H9 (cell line): ENCODE measurements around the gene ITSN1. TPM values are rescaled to one million over a fixed set of nuclear protein-coding genes. Genes with fewer than 3 reads are reported as not detected.

ENCODE experiments used
- DNase-seq: peaks from one replicate; pipeline ENCODE4 v3.0.0-alpha.2; 2017
- H2AFZ ChIP-seq: one replicate; pipeline ENCODE4 v1.6.1; 2013; ENCODE audit warnings: mild to moderate bottlenecking, low read length, control low read depth, moderate library complexity
- H2AK5ac ChIP-seq: 2 replicates; pipeline ENCODE4 v1.6.1; 2013; ENCODE audit warnings: low read length, control low read depth, mixed read lengths; ENCODE audit not compliant: insufficient read length
- H2BK120ac ChIP-seq: one replicate; pipeline ENCODE4 v1.6.1; 2013; ENCODE audit warnings: low read depth, mild to moderate bottlenecking, low read length, control low read depth, inconsistent platforms; ENCODE audit not compliant: poor library complexity, severe bottlenecking
- H2BK12ac ChIP-seq: 2 replicates; pipeline ENCODE4 v1.6.1; 2013; ENCODE audit warnings: low read length, control low read depth, mixed read lengths, low read depth; ENCODE audit not compliant: insufficient read length
- H2BK15ac ChIP-seq: 2 replicates; pipeline ENCODE4 v1.6.1; 2013; ENCODE audit warnings: low read depth, low read length, control low read depth
- H2BK20ac ChIP-seq: one replicate; pipeline ENCODE4 v1.6.1; 2013; ENCODE audit warnings: low read depth, mild to moderate bottlenecking, low read length, control low read depth, inconsistent platforms; ENCODE audit not compliant: poor library complexity, severe bottlenecking
- H2BK5ac ChIP-seq: 2 replicates; pipeline ENCODE4 v1.6.1; 2013; ENCODE audit warnings: low read length, control low read depth, mixed read lengths; ENCODE audit not compliant: insufficient read length
- H3K14ac ChIP-seq: 2 replicates; pipeline ENCODE4 v1.6.1; 2013; ENCODE audit warnings: low read length, control low read depth; ENCODE audit not compliant: insufficient read depth
- H3K18ac ChIP-seq: 2 replicates; pipeline ENCODE4 v1.6.1; 2013; ENCODE audit warnings: low read depth, mild to moderate bottlenecking, mixed read lengths, low read length, control low read depth; ENCODE audit not compliant: insufficient read length
- H3K23ac ChIP-seq: 2 replicates; pipeline ENCODE4 v1.6.1; 2013; ENCODE audit warnings: low read length, control low read depth, mixed read lengths, low read depth; ENCODE audit not compliant: insufficient read length
- H3K23me2 ChIP-seq: 2 replicates; pipeline ENCODE4 v1.6.1; 2013; ENCODE audit warnings: low read depth, mild to moderate bottlenecking, mixed read lengths, low read length, control low read depth; ENCODE audit not compliant: insufficient read length, poor library complexity, severe bottlenecking
- H3K27ac ChIP-seq: 2 replicates; pipeline ENCODE4 v1.5.1; 2013; ENCODE audit warnings: low read length, control low read depth, mixed read lengths, low read depth; ENCODE audit not compliant: insufficient read length
- H3K27me3 ChIP-seq: 2 replicates; pipeline ENCODE4 v1.6.1; 2013; ENCODE audit warnings: low read length, control low read depth, inconsistent platforms; ENCODE audit not compliant: insufficient read depth
- H3K4ac ChIP-seq: 2 replicates; pipeline ENCODE4 v1.6.1; 2013; ENCODE audit warnings: low read depth, mild to moderate bottlenecking, control low read depth, inconsistent platforms, low read length, moderate library complexity
- H3K4me1 ChIP-seq: 2 replicates; pipeline ENCODE4 v1.6.1; 2013; ENCODE audit warnings: low read length, control low read depth, inconsistent platforms; ENCODE audit not compliant: insufficient read depth
- H3K4me2 ChIP-seq: 2 replicates; pipeline ENCODE4 v1.6.1; 2013; ENCODE audit warnings: low read length, control low read depth, mixed read lengths; ENCODE audit not compliant: insufficient read length, insufficient read depth
- H3K56ac ChIP-seq: 2 replicates; pipeline ENCODE4 v1.6.1; 2013; ENCODE audit warnings: low read depth, mild to moderate bottlenecking, mixed read lengths, low read length, control low read depth; ENCODE audit not compliant: insufficient read length
- H3K79me1 ChIP-seq: 2 replicates; pipeline ENCODE4 v1.6.1; 2013; ENCODE audit warnings: low read depth, mild to moderate bottlenecking, moderate library complexity, low read length, control low read depth, inconsistent platforms; ENCODE audit not compliant: insufficient read depth, poor library complexity, severe bottlenecking
- H3K79me2 ChIP-seq: 2 replicates; pipeline ENCODE4 v1.6.1; 2013; ENCODE audit warnings: low read length, control low read depth, inconsistent platforms; ENCODE audit not compliant: insufficient read depth
- H3K9ac ChIP-seq: 2 replicates; pipeline ENCODE4 v1.6.1; 2013; ENCODE audit warnings: low read length, control low read depth, mixed read lengths; ENCODE audit not compliant: insufficient read length; ENCODE audit errors: extremely low read depth
- H3K9me3 ChIP-seq: one replicate; pipeline ENCODE4 v1.6.1; 2013; ENCODE audit warnings: low read depth, low read length, inconsistent platforms; ENCODE audit not compliant: control insufficient read depth
- H3T11ph ChIP-seq: one replicate; pipeline ENCODE4 v1.6.1; 2013; ENCODE audit warnings: mild to moderate bottlenecking, low read length, control low read depth, inconsistent platforms
- H4K20me1 ChIP-seq: one replicate; pipeline ENCODE4 v1.6.1; 2013; ENCODE audit not compliant: control insufficient read depth, insufficient read length, insufficient read depth
- H4K5ac ChIP-seq: 2 replicates; pipeline ENCODE4 v1.6.1; 2013; ENCODE audit warnings: low read depth, mild to moderate bottlenecking, mixed read lengths, low read length, control low read depth; ENCODE audit not compliant: insufficient read length
- H4K8ac ChIP-seq: replicated peaks from 2 replicates; pipeline ENCODE4 v1.6.1; 2013; ENCODE audit warnings: low read length, control low read depth, mixed read lengths, low read depth; ENCODE audit not compliant: insufficient read length
- H4K91ac ChIP-seq: 2 replicates; pipeline ENCODE4 v1.6.1; 2013; ENCODE audit warnings: low read depth, mild to moderate bottlenecking, moderate library complexity, mixed read lengths, low read length, control low read depth; ENCODE audit not compliant: insufficient read length
- H3K27ac Mint-ChIP-seq, 3 experiments: 2 replicates in 2 of 3; 3 replicates in 1 of 3; pipeline ENCODE4 v1.8.0; 2020 to 2021; ENCODE audit warnings: mixed read lengths in 3 of 3, mild to moderate bottlenecking in 1 of 3, moderate library complexity in 1 of 3
- H3K27me3 Mint-ChIP-seq: 2 replicates; pipeline ENCODE4 v1.8.0; 2021; ENCODE audit warnings: low read depth, mild to moderate bottlenecking, moderate library complexity, mixed read lengths
- H3K36me3 Mint-ChIP-seq, 3 experiments: 2 replicates in 2 of 3; 3 replicates in 1 of 3; pipeline ENCODE4 v1.8.0; 2020 to 2021; ENCODE audit warnings: low read depth in 3 of 3, mixed read lengths in 3 of 3; ENCODE audit not compliant: insufficient read depth in 1 of 3
- H3K4me1 Mint-ChIP-seq, 2 experiments: 2 replicates each; pipeline ENCODE4 v1.8.0; 2020; ENCODE audit warnings: mixed read lengths in 2 of 2
- H3K4me3 Mint-ChIP-seq, 2 experiments: 2 replicates in 1 of 2; 3 replicates in 1 of 2; pipeline ENCODE4 v1.8.0; 2020 to 2021; ENCODE audit warnings: mild to moderate bottlenecking in 2 of 2, mixed read lengths in 2 of 2, moderate library complexity in 1 of 2
- H3K9me3 Mint-ChIP-seq, 2 experiments: 2 replicates in 1 of 2; 3 replicates in 1 of 2; pipeline ENCODE4 v1.8.0; 2020; ENCODE audit warnings: mild to moderate bottlenecking in 2 of 2, mixed read lengths in 2 of 2, moderate library complexity in 1 of 2
- CTCF ChIP-seq: fragments of 200-600 bp; sonication (generic); conservative IDR thresholded peaks from 3 replicates; pipeline ENCODE4 v1.8.0; 2021; ENCODE audit warnings: antibody characterized with exemption, mild to moderate bottlenecking
- WGBS: extraction: QIAGEN DNeasy Blood & Tissue Kit; methylation state at CpG from one replicate; pipeline ENCODE4 v1.1.7; 2013; ENCODE audit warnings: missing lambda C conversion rate, low lambda C conversion rate, mixed read lengths; ENCODE audit not compliant: insufficient read length; ENCODE audit errors: extremely low coverage; 5-methylcytosine and 5-hydroxymethylcytosine counted together
- total RNA-seq: library from RNA; stranded (reverse); gene quantifications from 2 replicates; pipeline ENCODE4 v1.2.1, GENCODE V29; 2021

Gene ITSN1
- total RNA-seq, 1 experiment from 2014 or later = 94.2 TPM

- no peak for TF ChIP-seq CTCF
- no peak for DNase-seq
- no peak overlapping the region for H4K8ac ChIP-seq
- no peak overlapping the region for H3K14ac ChIP-seq
- H3K4ac ChIP-seq = no peak overlapping the region
- no peak overlapping the region for H3K9ac ChIP-seq
- H3K27me3 ChIP-seq = no peaks in the 10 kb centered on the region
- no peak overlapping the region for H2BK20ac ChIP-seq
- H3K4me2 ChIP-seq = no peak overlapping the region
- no peak overlapping the region for H4K91ac ChIP-seq
- H3K9me3 ChIP-seq = no peaks in the 10 kb centered on the region
- H2BK12ac ChIP-seq = no peak overlapping the region
- WGBS = no CpG with 5 or more reads among the region's 5 CpGs
- H3K9me3 Mint-ChIP-seq = no peaks in the 10 kb centered on the region
- no peak overlapping the region for H2BK15ac ChIP-seq
- no peak overlapping the region for H3K27ac ChIP-seq
- H3K4me1 Mint-ChIP-seq = peaks cover 11 to 19% of the 10 kb centered on the region in 2 experiments
- H3K27ac Mint-ChIP-seq = 0 out of 7 replicates have a peak overlapping the region, but pooled peaks of 2 of the 3 experiments have one; percentile 19 to 23
- H3K56ac ChIP-seq = no peak overlapping the region
- no peak overlapping the region for H2BK5ac ChIP-seq
- H4K20me1 ChIP-seq = no peaks in the 10 kb centered on the region
- peaks cover 16 to 61% (median 52%) of the 10 kb centered on the region in 3 experiments; a peak in 6 of 7 replicates for H3K36me3 Mint-ChIP-seq
- no peak overlapping the region for H3K4me3 Mint-ChIP-seq
- H3K18ac ChIP-seq = no peak overlapping the region
- H3K79me2 ChIP-seq = no peaks in the 10 kb centered on the region
- no peaks in the 10 kb centered on the region for H3K79me1 ChIP-seq
- H2AK5ac ChIP-seq = no peak overlapping the region
- H2BK120ac ChIP-seq = no peak overlapping the region
- no peak overlapping the region for H3T11ph ChIP-seq
- no peak overlapping the region for H2AFZ ChIP-seq
- H4K5ac ChIP-seq = no peak overlapping the region
- H3K23me2 ChIP-seq = no peaks in the 10 kb centered on the region
- no peak overlapping the region for H3K23ac ChIP-seq
- H3K27me3 Mint-ChIP-seq = no peaks in the 10 kb centered on the region
- H3K4me1 ChIP-seq = peaks cover 2% of the 10 kb centered on the region; the same call in 1 of the 2 replicates
Measured at GRCh38 chr21:33800753-33801423, 158.6 kb downstream of the ITSN1 start.
